Measurements from ENCODE around the gene MEGF11. TPM values are rescaled to one million over a fixed set of nuclear protein-coding genes. Genes with fewer than 3 reads are reported as not detected.

MEGF11 gene
- total RNA-seq, 2 donors from 2014 or later: not detected

GRCh38 chr15:66094331-66094730 lies 159.2 kb downstream of the MEGF11 start:
- ATAC-seq (no peak), DNase-seq (no peak)
- intact Hi-C loops (cut with DNase I): no loop called here
- Histone ChIP-seq H3K27me3 (no peaks in the 10 kb centered on the region), H3K36me3 (replicated peaks in 1 of 2; ENCODE audit: insufficient read depth in 1 of 2, low read depth in 2 of 2) (no peaks in the 10 kb centered on the region), H3K9me3 (no peaks in the 10 kb centered on the region), H3K27ac (no peak overlapping the region), H3K4me1 (no peaks in the 10 kb centered on the region), H3K4me3 (no peak overlapping the region)
- TF ChIP-seq POLR2A (IDR thresholded peaks at IDR 0.05) (no peak), CTCF (IDR thresholded peaks at IDR 0.05) (no peak)
- 90 to 98% methylated on average over 9 of the region's 9 CpGs for WGBS, 2 donors

GRCh38 chr15:66092053-66093016 lies 161.2 kb downstream of the MEGF11 start:
- ATAC-seq: no peak
- no peaks in the 10 kb centered on the region for H3K4me1 ChIP-seq
- no peak for TF ChIP-seq CTCF (IDR thresholded peaks at IDR 0.05)
- no peak for TF ChIP-seq POLR2A (IDR thresholded peaks at IDR 0.05)
- WGBS, 2 donors: 83 to 84% methylated on average over 7 of the region's 7 CpGs
- H3K27me3 ChIP-seq: no peaks in the 10 kb centered on the region
- no peak for DNase-seq
- no peak overlapping the region for H3K4me3 ChIP-seq
- intact Hi-C loops (cut with DNase I): no loop called here
- H3K36me3 ChIP-seq (replicated peaks in 1 of 2; ENCODE audit: insufficient read depth in 1 of 2, low read depth in 2 of 2): no peaks in the 10 kb centered on the region
- no peak overlapping the region for H3K27ac ChIP-seq
- no peaks in the 10 kb centered on the region for H3K9me3 ChIP-seq

- intact Hi-C loops (cut with DNase I): no loop called here
- ATAC-seq (no peak), DNase-seq (no peak)
- H3K4me1 ChIP-seq: no peaks in the 10 kb centered on the region
- H3K9me3 ChIP-seq: peaks cover 0 to 10% (median 0%) of the 10 kb centered on the region in 3 donors
- no peaks in the 10 kb centered on the region for H3K36me3 ChIP-seq (replicated peaks in 1 of 2; ENCODE audit: insufficient read depth in 1 of 2, low read depth in 2 of 2)
- WGBS, 2 donors: 65 to 84% methylated on average over 5 of the region's 5 CpGs
- H3K4me3 ChIP-seq: no peak overlapping the region
- no peak for TF ChIP-seq CTCF (IDR thresholded peaks at IDR 0.05)
- no peak for TF ChIP-seq POLR2A (IDR thresholded peaks at IDR 0.05)
- H3K27me3 ChIP-seq: no peaks in the 10 kb centered on the region
- no peak overlapping the region for H3K27ac ChIP-seq
Measured at GRCh38 chr15:66089509-66089908, 164.0 kb downstream of the MEGF11 start.

- 53% methylated on average over 7 of the region's 7 CpGs for WGBS, 2 donors
- Histone ChIP-seq H3K4me3 (no peak overlapping the region), H3K9me3 (peaks cover 0 to 12% (median 0%) of the 10 kb centered on the region in 3 donors), H3K27me3 (no peaks in the 10 kb centered on the region), H3K4me1 (no peaks in the 10 kb centered on the region), H3K27ac (no peak overlapping the region), H3K36me3 (replicated peaks in 1 of 2; ENCODE audit: insufficient read depth in 1 of 2, low read depth in 2 of 2) (no peaks in the 10 kb centered on the region)
- no peak for ATAC-seq
- intact Hi-C loops (cut with DNase I): no loop called here
- DNase-seq: no peak
- TF ChIP-seq POLR2A (IDR thresholded peaks at IDR 0.05): no peak
Measured at GRCh38 chr15:66089049-66089448, 164.5 kb downstream of the MEGF11 start.

- intact Hi-C loops (cut with DNase I): no loop called here
- H3K36me3 ChIP-seq (replicated peaks in 1 of 2; ENCODE audit: insufficient read depth in 1 of 2, low read depth in 2 of 2): no peaks in the 10 kb centered on the region
Measured at GRCh38 chr15:66085128-66085527, 168.4 kb downstream of the MEGF11 start.

More at GRCh38 chr15:66085128-66085527, 168.4 kb downstream of the MEGF11 start:
- Histone ChIP-seq H3K4me1 (peaks cover 11% of the 10 kb centered on the region), H3K27ac (no peak overlapping the region), H3K27me3 (no peaks in the 10 kb centered on the region), H3K4me3 (no peak overlapping the region), H3K9me3 (peaks cover 0 to 12% (median 0%) of the 10 kb centered on the region in 3 donors)
- 83 to 84% methylated on average over 5 to 6 of the region's 6 CpGs for WGBS, 2 donors
- DNase-seq (no peak), ATAC-seq (no peak)
- no peak for TF ChIP-seq POLR2A (IDR thresholded peaks at IDR 0.05)
- no peak for TF ChIP-seq CTCF (IDR thresholded peaks at IDR 0.05)
